SK-N-SH (cell line): ENCODE measurements around the gene ACOXL. TPM values are rescaled to one million over a fixed set of nuclear protein-coding genes. Genes with fewer than 3 reads are reported as not detected.

Experiments used
- CTCF ChIA-PET: fragments of 300-600, 350-600 bp; formaldehyde crosslinking; extraction: SDS; loops from one replicate; lab custom pipeline; 2021; lab: Yijun Ruan, JAX
- POLR2A ChIA-PET: fragments of 350-600 bp; sonication (Branson Sonifier 250); formaldehyde crosslinking; extraction: SDS; loops from one replicate; lab custom pipeline; 2020; ENCODE audit warnings: antibody characterized with exemption, inconsistent platforms; lab: Yijun Ruan, JAX
- DNase-seq: peaks from one replicate; pipeline ENCODE4 v3.0.0; 2012
- H2AFZ ChIP-seq: fragments of 200-600 bp; sonication (generic); 2 replicates; pipeline ENCODE4 v1.8.1; 2016; ENCODE audit warnings: antibody characterized with exemption, mild to moderate bottlenecking, low read depth
- H3F3A ChIP-seq: fragments of 200-600 bp; sonication (generic); replicated peaks from 2 replicates; pipeline ENCODE3; 2016; ENCODE audit warnings: antibody characterized with exemption, mild to moderate bottlenecking; ENCODE audit not compliant: insufficient read depth
- H3K27ac ChIP-seq, 2 experiments: fragments of 200-500 bp in 1 of 2; fragments of 200-600 bp in 1 of 2; sonication (Bioruptor generic) in 1 of 2; sonication (generic), shearing (Covaris generic) in 1 of 2; 2 replicates each; pipeline versions ENCODE4 v1.5.1 to v1.6.1; 2014 to 2016; ENCODE audit warnings: low read depth in 2 of 2, inconsistent platforms in 1 of 2, low read length in 1 of 2, mild to moderate bottlenecking in 1 of 2, mixed read lengths in 1 of 2
- H3K27me3 ChIP-seq: fragments of 200-600 bp; sonication (generic), shearing (Covaris generic); 2 replicates; pipeline ENCODE4 v1.6.1; 2016; ENCODE audit warnings: mixed run types; ENCODE audit not compliant: insufficient read depth
- H3K36me3 ChIP-seq, 2 experiments: fragments of 200-500 bp in 1 of 2; fragments of 200-600 bp in 1 of 2; sonication (Bioruptor generic) in 1 of 2; sonication (generic) in 1 of 2; replicated peaks in 1 of 2; 2 replicates each; pipeline versions ENCODE3 to v1.5.1; 2014 to 2016; ENCODE audit warnings: low read length in 1 of 2, mild to moderate bottlenecking in 1 of 2; ENCODE audit not compliant: insufficient read depth in 2 of 2, control insufficient read depth in 1 of 2
- H3K4me1 ChIP-seq, 2 experiments: fragments of 200-500 bp in 1 of 2; fragments of 200-600 bp in 1 of 2; sonication (Bioruptor generic) in 1 of 2; sonication (generic), shearing (Covaris generic) in 1 of 2; 2 replicates each; pipeline versions ENCODE4 v1.5.1 to v1.6.1; 2014 to 2016; ENCODE audit warnings: low read depth in 1 of 2, low read length in 1 of 2, mixed run types in 1 of 2; ENCODE audit not compliant: insufficient read depth in 2 of 2, control insufficient read depth in 1 of 2
- H3K4me2 ChIP-seq: fragments of 200-600 bp; sonication (generic), shearing (Covaris generic); 2 replicates; pipeline ENCODE4 v1.6.1; 2017; ENCODE audit warnings: mixed run types
- H3K4me3 ChIP-seq, 2 experiments: fragments of 200-500 bp in 1 of 2; fragments of 200-600 bp in 1 of 2; sonication (Bioruptor generic) in 1 of 2; sonication (generic), shearing (Covaris generic) in 1 of 2; 2 replicates each; pipeline versions ENCODE4 v1.5.1 to v1.8.1; 2014 to 2016; ENCODE audit warnings: low read depth in 2 of 2, inconsistent platforms in 1 of 2, low read length in 1 of 2, mild to moderate bottlenecking in 1 of 2, mixed read lengths in 1 of 2, moderate library complexity in 1 of 2
- H3K79me2 ChIP-seq: fragments of 200-600 bp; sonication (generic); 2 replicates; pipeline ENCODE4 v1.8.1; 2017; ENCODE audit warnings: mild to moderate bottlenecking; ENCODE audit not compliant: insufficient read depth
- H3K9ac ChIP-seq: fragments of 200-600 bp; sonication (generic); 2 replicates; pipeline ENCODE4 v1.6.1; 2017; ENCODE audit warnings: mixed run types
- H3K9me2 ChIP-seq: fragments of 200-600 bp; sonication (generic); 2 replicates; pipeline ENCODE4 v1.6.1; 2017; ENCODE audit warnings: mixed run types
- H3K9me3 ChIP-seq: fragments of 200-600 bp; sonication (generic); 2 replicates; pipeline ENCODE4 v1.6.1; 2017; ENCODE audit warnings: mixed run types, mild to moderate bottlenecking, moderate library complexity
- H4K20me1 ChIP-seq: fragments of 200-600 bp; sonication (generic); 2 replicates; pipeline ENCODE4 v1.6.1; 2017; ENCODE audit warnings: mild to moderate bottlenecking, mixed run types; ENCODE audit not compliant: insufficient read depth
- CTCF ChIP-seq: fragments of 200-600 bp; sonication (generic); IDR thresholded peaks from 2 replicates; pipeline ENCODE4 v1.6.1; 2017; ENCODE audit warnings: antibody characterized with exemption, mild to moderate bottlenecking, moderate library complexity
- EP300 ChIP-seq, 2 experiments: IDR thresholded peaks; 2 replicates each; pipeline versions ENCODE4 v1.4.0 to v1.6.1; 2012; ENCODE audit warnings: borderline replicate concordance in 1 of 2, low read depth in 1 of 2, low read length in 1 of 2
- EZH2phosphoT487 ChIP-seq: fragments of 200-600 bp; sonication (generic); IDR thresholded peaks from 2 replicates; pipeline ENCODE4 v1.6.1; 2017; ENCODE audit warnings: low read depth, mixed run types, mild to moderate bottlenecking, antibody characterized with exemption, moderate library complexity, borderline replicate concordance
- POLR2AphosphoS5 ChIP-seq: IDR thresholded peaks from 2 replicates; pipeline ENCODE4 v1.6.1; 2012; ENCODE audit warnings: low read depth, low read length
- REST ChIP-seq: IDR thresholded peaks from 2 replicates; pipeline ENCODE4 v1.6.1; 2012; ENCODE audit warnings: mild to moderate bottlenecking, low read depth, low read length, moderate library complexity
- RXRA ChIP-seq: IDR thresholded peaks from 2 replicates; pipeline ENCODE4 v1.4.0; 2012; ENCODE audit warnings: low read depth, mild to moderate bottlenecking, borderline replicate concordance
- SIN3A ChIP-seq: IDR thresholded peaks from 2 replicates; pipeline ENCODE4 v1.6.1; 2012; ENCODE audit warnings: low read depth, mild to moderate bottlenecking, low read length, moderate library complexity, borderline replicate concordance
- TCF12 ChIP-seq: IDR thresholded peaks from 2 replicates; pipeline ENCODE4 v1.4.0; 2012
- WGBS: methylation state at CpG from one replicate; pipeline ENCODE4 v1.1.6; 2017; ENCODE audit warnings: low lambda C conversion rate; 5-methylcytosine and 5-hydroxymethylcytosine counted together
- polyA plus RNA-seq, 3 experiments: library from polyadenylated mRNA; depleted of rRNA; stranded (reverse); fragments of >200 nt; gene quantifications; 2 replicates each; pipeline ENCODE4 v1.2.3, GENCODE V29; 2012

ACOXL gene
- polyA plus RNA-seq, 1 of the 3 experiments (the other 2 are of a cell fraction), result not detected

- DNase-seq, result no peak
- TF ChIP-seq POLR2AphosphoS5 (no peak), CTCF (peak; percentile 35)
- no peaks in the 10 kb centered on the region for H3K27me3 ChIP-seq
- H3K9me3 ChIP-seq, result no peaks in the 10 kb centered on the region
- WGBS, result 92% methylated on average over 2 of the region's 2 CpGs
- H3K4me2 ChIP-seq, result no peak overlapping the region
- H3K27ac ChIP-seq, result no peak overlapping the region; a peak in 1 of 4 replicates
- H3K4me1 ChIP-seq, result peaks cover 0 to 12% of the 10 kb centered on the region in 2 experiments; a peak in 1 of 4 replicates
- H3K9ac ChIP-seq, result no peak overlapping the region
- ChIA-PET CTCF (interaction anchor here (3.5 kb wide), 1 partner anchor 11 kb away, joined by 31 read pairs; no protein-coding TSS in a partner anchor), POLR2A (no interaction called here)
- no peak overlapping the region for H2AFZ ChIP-seq
- H4K20me1 ChIP-seq, result no peaks in the 10 kb centered on the region; the same call in 1 of the 2 replicates
- no peaks in the 10 kb centered on the region for H3F3A ChIP-seq
- 0 out of 2 replicates have a peak, but pooled peaks cover 4% of the 10 kb centered on the region for H3K79me2 ChIP-seq
- no peak overlapping the region for H3K4me3 ChIP-seq
- H3K36me3 ChIP-seq, result peaks cover 16 to 49% of the 10 kb centered on the region in 2 experiments
- H3K9me2 ChIP-seq, result no peaks in the 10 kb centered on the region
These were observed 401.7 kb downstream of the ACOXL start for GRCh38 chr2:111134055-111134454.

DNA sequence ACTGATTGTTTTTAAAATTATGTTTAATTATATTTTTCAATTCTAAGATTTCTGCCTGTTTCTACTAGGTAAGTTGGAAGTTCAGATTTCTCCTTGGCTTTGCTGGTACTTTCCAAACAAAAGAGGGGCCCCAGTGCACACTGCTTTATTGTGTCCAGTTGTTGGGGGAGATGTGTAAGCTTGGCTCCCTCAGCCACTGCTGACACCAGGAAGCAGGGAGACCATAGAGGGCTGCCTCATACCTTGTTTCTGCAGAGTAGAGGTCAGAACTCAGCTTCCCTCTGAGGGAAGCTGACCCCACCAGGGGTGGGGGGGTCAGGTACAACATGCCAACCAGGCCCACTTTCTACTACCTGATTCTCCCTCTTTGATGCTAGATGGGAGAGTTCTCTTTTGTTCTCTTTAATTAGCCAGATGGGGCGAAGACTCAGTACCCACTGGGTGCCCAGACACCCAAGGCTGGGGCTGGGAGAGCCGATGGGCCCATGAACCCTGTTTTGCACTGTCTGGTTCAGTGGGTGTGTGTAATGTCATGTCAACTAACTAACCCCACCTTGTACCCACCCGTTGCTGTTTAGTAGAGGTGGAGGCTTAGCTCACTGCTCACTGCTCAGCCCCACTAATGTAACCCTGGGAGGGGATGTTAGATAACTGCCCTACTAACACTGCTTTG, 403.0 kb downstream of the ACOXL start:
- TF ChIP-seq SIN3A (no peak), RXRA (no peak), REST (no peak), EZH2phosphoT487 (no peak), TCF12 (no peak), EP300 (IDR thresholded peaks at IDR 0.05; ENCODE audit: borderline replicate concordance in 1 of 2, low read depth in 1 of 2, low read length in 1 of 2) (no peak)
- Histone ChIP-seq H3K27ac (no peak overlapping the region; a peak in 1 of 4 replicates), H3K9me3 (no peaks in the 10 kb centered on the region), H2AFZ (no peak overlapping the region), H3K79me2 (0 out of 2 replicates have a peak, but pooled peaks cover 4% of the 10 kb centered on the region), H4K20me1 (no peaks in the 10 kb centered on the region; the same call in 1 of the 2 replicates), H3K4me2 (no peak overlapping the region), H3K4me1 (peaks cover 0 to 14% of the 10 kb centered on the region in 2 experiments; a peak in 1 of 4 replicates), H3K9me2 (no peaks in the 10 kb centered on the region), H3K36me3 (peaks cover 5 to 49% of the 10 kb centered on the region in 2 experiments), H3K9ac (no peak overlapping the region), H3K27me3 (no peaks in the 10 kb centered on the region), H3F3A (no peaks in the 10 kb centered on the region), H3K4me3 (no peak overlapping the region)
- POLR2A ChIA-PET, result no interaction called here
- 100% methylated on average over 2 of the region's 3 CpGs for WGBS
- no peak for DNase-seq
- CTCF ChIA-PET, result interaction anchor here (1.7 to 3.5 kb wide), 2 partner anchors 10 to 15 kb away, joined by 4 to 31 read pairs; partner anchors contain the start of gene BCL2L11
